T-helper 2 cell treated with Interferon-gamma antibody and Interleukin-4, amounts not matched to agents 5 μg/mL and 100 μg/mL, for 36 hours (primary cell): ENCODE measurements around the gene MAD1L1.

Experiments
- DNase-seq: peaks from one replicate; pipeline ENCODE4 v3.0.0; 2021; ENCODE audit warnings: low spot score
- H3K27ac Mint-ChIP-seq: one replicate; pipeline ENCODE4 v1.8.0; 2021; ENCODE audit warnings: mild to moderate bottlenecking, mixed read lengths
- H3K27me3 Mint-ChIP-seq: one replicate; pipeline ENCODE4 v1.8.0; 2021; ENCODE audit warnings: low read depth, mixed read lengths
- H3K36me3 Mint-ChIP-seq: one replicate; pipeline ENCODE4 v1.8.0; 2021; ENCODE audit warnings: low read depth, mixed read lengths
- H3K4me1 Mint-ChIP-seq: one replicate; pipeline ENCODE4 v1.8.0; 2021; ENCODE audit warnings: low read depth, mixed read lengths
- H3K4me3 Mint-ChIP-seq: one replicate; pipeline ENCODE4 v1.8.0; 2022; ENCODE audit warnings: mild to moderate bottlenecking, moderate library complexity, mixed read lengths
- H3K9me3 Mint-ChIP-seq: one replicate; pipeline ENCODE4 v1.8.0; 2021; ENCODE audit warnings: mixed read lengths

The MAD1L1 gene

DNA sequence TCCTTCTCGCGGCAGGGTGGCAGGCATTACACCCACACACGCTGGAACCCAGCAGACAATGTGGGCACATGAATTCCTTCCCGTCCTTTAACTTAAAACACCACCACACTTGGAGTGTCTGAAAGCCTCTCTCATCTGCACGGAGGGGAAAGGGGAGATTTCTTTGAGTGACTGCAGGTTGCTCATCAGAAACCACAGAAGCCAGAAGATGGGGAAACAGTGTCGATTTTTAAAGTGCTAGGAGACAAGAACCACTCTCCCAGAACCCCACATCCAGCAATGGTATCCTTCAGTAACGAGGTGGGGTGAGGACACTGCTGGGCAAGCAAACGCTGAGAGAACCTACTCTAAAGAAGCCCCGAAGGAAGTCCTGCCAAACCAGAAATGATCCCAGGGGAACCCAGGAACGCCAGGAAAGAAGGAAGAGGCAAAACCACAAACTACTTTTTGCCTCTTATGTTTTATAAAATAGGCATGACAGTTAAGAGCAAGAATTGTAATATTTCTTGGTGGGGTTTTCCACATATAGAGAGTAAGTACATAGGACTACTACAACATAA lies 308.4 kb downstream of the MAD1L1 start:
- no peak for DNase-seq
- peaks cover 28% of the 10 kb centered on the region for H3K27me3 Mint-ChIP-seq
- peak overlapping the region; percentile 64 for H3K27ac Mint-ChIP-seq

DNA sequence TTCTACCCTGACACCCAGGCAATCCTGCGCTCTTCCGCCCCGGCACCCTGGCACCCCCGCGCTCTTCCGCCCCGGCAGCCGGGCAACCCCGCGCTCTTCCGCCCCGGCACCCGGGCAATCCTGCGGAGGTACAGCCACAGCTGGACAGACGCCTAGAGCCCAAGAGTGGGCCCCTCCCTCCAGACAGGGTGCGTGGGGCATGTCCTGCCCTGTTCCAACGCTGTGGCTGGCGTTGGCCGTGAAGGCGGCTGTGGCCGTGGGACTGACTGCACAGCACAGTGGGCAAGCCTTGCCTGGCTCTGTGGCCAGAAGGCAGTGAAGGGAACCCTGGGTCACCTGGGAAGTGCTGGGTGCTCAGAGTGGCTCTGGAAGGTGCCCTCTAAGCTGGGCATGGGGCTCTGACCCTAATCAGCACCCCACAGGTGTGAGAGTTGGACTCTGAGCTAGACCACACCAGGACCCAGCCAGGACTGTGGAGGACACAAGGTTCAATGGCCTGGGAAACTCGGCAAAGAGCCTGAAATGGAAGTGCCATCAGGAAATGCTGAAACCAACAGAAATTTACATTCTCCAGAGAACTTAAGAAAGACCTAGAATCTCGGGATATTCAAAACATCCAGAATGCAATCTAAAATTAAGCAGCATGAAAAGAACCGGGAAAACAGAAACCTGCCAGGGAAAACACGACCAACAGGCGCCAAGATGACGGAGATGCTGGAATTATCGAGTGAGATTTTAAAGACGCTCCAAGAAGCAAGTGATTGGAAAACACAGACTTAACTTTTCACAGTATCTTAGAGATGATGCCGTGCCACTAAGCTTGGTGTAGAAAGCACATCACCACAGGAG lies 309.1 kb downstream of the MAD1L1 start:
- no peaks in the 10 kb centered on the region for H3K9me3 Mint-ChIP-seq
- H3K4me1 Mint-ChIP-seq = peaks cover 81% of the 10 kb centered on the region
- no peak overlapping the region for H3K27ac Mint-ChIP-seq
- peak overlapping the region; percentile 70 for H3K4me3 Mint-ChIP-seq
- H3K27me3 Mint-ChIP-seq = peaks cover 28% of the 10 kb centered on the region
- peaks cover 61% of the 10 kb centered on the region for H3K36me3 Mint-ChIP-seq
- no peak for DNase-seq

More for the DNA sequence above, 308.4 kb downstream of the MAD1L1 start:
- Mint-ChIP-seq H3K4me1 (peaks cover 78% of the 10 kb centered on the region), H3K4me3 (peak overlapping the region; percentile 70), H3K9me3 (no peaks in the 10 kb centered on the region), H3K36me3 (peaks cover 62% of the 10 kb centered on the region)

DNA sequence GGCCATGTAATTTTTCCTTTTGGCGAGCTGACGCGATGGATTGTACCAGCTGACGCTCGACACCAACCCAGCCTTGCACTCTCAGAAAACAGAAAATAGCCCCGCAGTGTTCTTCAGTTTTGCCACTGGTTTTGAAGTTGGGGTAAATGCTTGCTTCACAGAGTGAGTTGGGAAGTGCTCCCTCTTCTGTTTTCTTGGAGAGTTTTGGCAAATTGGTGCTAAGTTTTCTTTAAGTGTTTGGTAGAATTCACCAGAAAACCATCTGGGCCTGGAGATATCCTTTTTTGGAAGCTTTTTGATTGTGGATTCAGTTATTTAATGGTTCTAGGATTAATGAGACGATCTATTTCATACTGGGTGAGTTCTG lies 309.9 kb downstream of the MAD1L1 start:
- Mint-ChIP-seq H3K4me1 (peaks cover 76% of the 10 kb centered on the region), H3K27me3 (peaks cover 23% of the 10 kb centered on the region)

DNA sequence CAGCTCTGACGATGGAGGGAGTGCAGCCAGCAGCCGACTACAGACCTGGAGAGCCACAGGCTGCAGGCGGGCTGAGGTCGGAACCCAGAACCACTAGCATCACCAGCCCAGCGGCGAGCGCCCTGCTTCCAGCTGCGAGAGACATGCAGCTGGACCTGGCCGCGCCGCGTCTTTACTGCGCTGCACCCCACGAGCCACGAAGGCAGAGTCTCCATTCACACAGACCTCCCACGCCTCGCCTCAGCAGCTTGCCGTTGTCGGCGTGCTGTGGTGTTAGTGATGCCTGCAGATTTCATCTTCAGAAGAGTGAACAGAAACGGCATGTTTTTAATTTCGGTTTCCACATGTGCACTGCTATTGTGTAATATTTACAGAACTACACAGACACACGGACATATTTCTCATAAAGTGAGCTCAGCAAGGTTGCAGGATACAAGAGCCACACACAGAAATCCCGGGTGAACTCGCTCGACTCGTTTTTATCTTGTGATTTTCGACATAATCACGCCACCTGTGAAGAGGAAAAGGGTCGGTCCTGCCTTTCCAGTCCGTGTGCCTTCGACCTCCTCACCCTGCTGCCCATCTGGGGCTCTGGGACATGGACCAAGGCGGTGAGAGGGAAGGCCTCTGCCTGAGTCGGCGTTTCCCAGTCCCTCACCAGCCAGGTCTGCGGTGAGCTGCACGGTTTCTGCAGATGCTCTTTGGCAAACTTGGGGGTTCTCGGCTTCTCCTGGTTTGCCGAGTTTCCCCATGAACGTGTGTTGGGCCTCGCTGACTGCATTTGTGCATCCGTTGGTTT lies 310.5 kb downstream of the MAD1L1 start:
- H3K4me1 Mint-ChIP-seq = peaks cover 72% of the 10 kb centered on the region
- DNase-seq = peak; percentile 74
- peak overlapping the region; percentile 42 for H3K27ac Mint-ChIP-seq
- H3K27me3 Mint-ChIP-seq = peaks cover 18% of the 10 kb centered on the region
- H3K36me3 Mint-ChIP-seq = peaks cover 49% of the 10 kb centered on the region
- no peaks in the 10 kb centered on the region for H3K9me3 Mint-ChIP-seq
- peak overlapping the region; percentile 77 for H3K4me3 Mint-ChIP-seq

More for the DNA sequence above, 309.9 kb downstream of the MAD1L1 start:
- no peaks in the 10 kb centered on the region for H3K9me3 Mint-ChIP-seq
- H3K4me3 Mint-ChIP-seq = peak overlapping the region; percentile 53
- H3K36me3 Mint-ChIP-seq = peaks cover 55% of the 10 kb centered on the region
- DNase-seq = no peak
- no peak overlapping the region for H3K27ac Mint-ChIP-seq

GRCh38 chr7:1920881-1921280 lies 311.9 kb downstream of the MAD1L1 start:
- Mint-ChIP-seq H3K27ac (no peak overlapping the region), H3K36me3 (peaks cover 42% of the 10 kb centered on the region), H3K9me3 (no peaks in the 10 kb centered on the region), H3K4me1 (peaks cover 58% of the 10 kb centered on the region), H3K27me3 (peaks cover 17% of the 10 kb centered on the region), H3K4me3 (peak overlapping the region; percentile 81)
- no peak for DNase-seq

DNA sequence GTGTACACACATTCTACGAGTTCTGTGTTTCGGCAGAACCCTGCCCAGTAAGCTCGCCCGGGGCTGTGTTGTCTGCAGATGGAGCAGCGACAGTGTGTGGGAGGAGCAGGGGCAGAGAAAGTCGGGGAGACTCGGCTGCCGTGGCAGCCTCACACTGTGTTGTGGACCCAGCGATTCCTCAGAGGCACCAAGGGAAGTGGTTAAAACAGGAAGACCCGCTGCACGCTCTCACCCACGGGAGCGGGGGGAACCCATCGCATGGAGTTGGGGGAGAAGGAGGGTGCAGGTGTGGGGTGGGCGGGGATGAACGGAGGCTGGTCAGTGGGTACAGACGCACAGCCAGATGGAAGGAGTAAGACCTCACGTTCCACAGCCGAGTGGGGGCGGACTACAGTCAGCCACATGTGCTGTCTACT lies 312.5 kb downstream of the MAD1L1 start:
- Mint-ChIP-seq H3K36me3 (peaks cover 45% of the 10 kb centered on the region), H3K27ac (peak overlapping the region; percentile 24), H3K4me3 (peak overlapping the region; percentile 81), H3K9me3 (no peaks in the 10 kb centered on the region), H3K4me1 (peaks cover 52% of the 10 kb centered on the region), H3K27me3 (peaks cover 17% of the 10 kb centered on the region)
- DNase-seq = no peak

GRCh38 chr7:1919539-1920265 lies 313.0 kb downstream of the MAD1L1 start:
- Mint-ChIP-seq H3K4me3 (peak overlapping the region; percentile 81), H3K27ac (peak overlapping the region; percentile 24), H3K36me3 (peaks cover 45% of the 10 kb centered on the region), H3K4me1 (peaks cover 47% of the 10 kb centered on the region), H3K27me3 (peaks cover 17% of the 10 kb centered on the region), H3K9me3 (no peaks in the 10 kb centered on the region)
- DNase-seq = no peak

DNA sequence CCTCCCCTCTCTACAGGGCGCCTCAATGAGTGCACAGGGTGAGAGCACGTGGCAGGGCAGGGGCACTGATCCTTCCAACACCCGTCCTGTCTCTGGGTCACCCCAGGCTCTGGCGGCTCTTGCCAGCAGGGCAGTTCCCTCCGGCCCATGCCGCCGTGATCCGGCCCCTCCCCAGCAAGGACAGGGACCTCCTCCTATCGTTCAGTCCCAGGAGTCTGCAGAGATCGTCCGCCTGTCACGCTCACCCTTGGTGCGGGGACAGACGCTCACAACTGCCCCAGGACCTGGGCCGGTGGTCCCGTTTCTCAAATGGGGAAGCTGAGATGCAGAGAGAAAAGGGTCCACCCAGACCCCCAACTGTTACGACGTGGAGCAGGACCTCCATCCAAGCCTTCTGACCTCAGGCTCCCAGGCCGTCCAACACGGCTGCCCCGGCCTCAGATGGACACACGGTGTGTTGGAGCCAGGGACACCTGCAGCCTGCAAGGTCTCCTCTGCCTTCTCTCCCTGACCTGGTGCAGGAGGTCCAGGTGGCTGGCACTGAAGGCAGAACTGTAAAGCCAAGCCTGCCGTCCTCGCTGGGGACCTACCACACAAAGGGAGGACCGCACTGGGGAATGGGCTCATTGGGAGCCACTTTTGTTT lies 313.7 kb downstream of the MAD1L1 start:
- peaks cover 40% of the 10 kb centered on the region for H3K4me1 Mint-ChIP-seq
- H3K4me3 Mint-ChIP-seq = peak overlapping the region; percentile 81
- H3K36me3 Mint-ChIP-seq = peaks cover 39% of the 10 kb centered on the region
- H3K9me3 Mint-ChIP-seq = no peaks in the 10 kb centered on the region
- no peak overlapping the region for H3K27ac Mint-ChIP-seq
- DNase-seq = no peak
- H3K27me3 Mint-ChIP-seq = peaks cover 14% of the 10 kb centered on the region

DNA sequence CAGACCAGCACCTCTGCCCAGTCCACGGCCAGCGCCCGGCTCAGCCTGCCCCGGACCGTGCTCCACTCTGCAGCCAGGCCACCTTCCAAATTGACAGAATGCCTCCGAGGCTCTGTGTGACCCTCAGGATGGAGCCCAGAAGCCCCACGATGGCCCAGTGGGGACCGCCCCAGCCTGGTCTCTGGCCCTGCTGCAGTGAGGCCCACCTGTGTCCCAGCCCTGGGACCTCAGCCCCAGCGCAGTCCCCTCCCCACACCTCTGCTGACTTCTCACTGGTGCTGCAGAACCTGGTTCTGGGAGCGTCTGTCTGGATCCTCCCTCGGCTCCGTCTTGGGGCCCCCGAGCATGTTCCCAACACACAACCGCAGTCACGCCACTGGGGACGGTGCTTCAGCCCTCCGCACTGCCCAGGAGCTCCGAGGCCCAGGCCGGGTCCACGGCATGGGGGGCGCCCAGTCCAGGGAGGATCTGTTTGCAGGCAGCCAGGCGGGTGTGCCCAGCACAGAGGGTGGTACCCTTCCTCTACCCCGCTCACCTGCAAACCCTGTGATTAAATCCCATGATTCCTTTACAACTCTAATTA lies 314.6 kb downstream of the MAD1L1 start:
- Mint-ChIP-seq H3K4me1 (peaks cover 34% of the 10 kb centered on the region), H3K4me3 (no peak overlapping the region)

DNA sequence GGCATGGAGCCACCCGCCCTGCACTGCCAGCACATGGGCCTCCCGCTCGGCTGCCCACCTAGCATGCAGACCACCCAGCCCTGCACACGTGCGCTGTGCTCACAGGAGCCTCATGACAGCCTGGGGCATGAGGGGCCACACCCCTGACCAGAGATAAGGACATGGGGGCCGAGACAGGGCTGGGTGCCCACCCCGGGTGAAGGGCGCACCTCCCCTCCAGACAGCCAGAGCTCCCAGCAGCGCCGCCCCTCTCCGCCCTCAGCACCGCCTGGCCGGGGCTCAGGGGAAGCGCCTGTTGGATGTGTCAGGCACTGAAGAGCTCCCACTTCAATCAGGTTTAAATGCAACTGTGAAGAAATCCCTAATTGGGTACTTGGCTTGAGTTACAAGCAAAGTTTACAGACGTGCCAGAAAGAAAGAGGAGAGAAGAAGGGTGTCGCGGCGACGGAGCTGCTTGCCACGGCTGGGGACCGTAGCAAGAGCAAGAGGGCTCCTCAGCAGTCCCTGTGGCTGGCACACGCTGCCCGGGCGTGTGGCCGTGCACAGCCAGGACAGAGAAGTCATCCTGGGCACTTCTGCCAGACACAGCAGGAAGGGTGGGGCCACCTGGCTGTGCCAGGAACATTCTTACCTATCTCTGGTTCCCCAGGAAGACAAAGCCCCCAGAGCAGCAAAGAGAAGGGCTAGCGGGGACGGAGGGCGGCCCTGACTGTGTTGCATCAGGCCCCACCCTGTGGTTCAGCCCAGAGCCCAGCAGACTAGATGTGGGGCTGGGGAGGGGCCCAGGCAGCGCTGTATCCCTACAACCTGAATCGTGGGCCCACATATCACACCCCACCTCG lies 315.3 kb downstream of the MAD1L1 start:
- Mint-ChIP-seq H3K4me3 (no peak overlapping the region), H3K27me3 (peaks cover 10% of the 10 kb centered on the region), H3K36me3 (peaks cover 30% of the 10 kb centered on the region), H3K9me3 (no peaks in the 10 kb centered on the region), H3K27ac (no peak overlapping the region), H3K4me1 (peaks cover 28% of the 10 kb centered on the region)
- DNase-seq = no peak

More for the DNA sequence above, 314.6 kb downstream of the MAD1L1 start:
- Mint-ChIP-seq H3K36me3 (peaks cover 35% of the 10 kb centered on the region), H3K27ac (no peak overlapping the region), H3K27me3 (peaks cover 13% of the 10 kb centered on the region), H3K9me3 (no peaks in the 10 kb centered on the region)
- no peak for DNase-seq

DNA sequence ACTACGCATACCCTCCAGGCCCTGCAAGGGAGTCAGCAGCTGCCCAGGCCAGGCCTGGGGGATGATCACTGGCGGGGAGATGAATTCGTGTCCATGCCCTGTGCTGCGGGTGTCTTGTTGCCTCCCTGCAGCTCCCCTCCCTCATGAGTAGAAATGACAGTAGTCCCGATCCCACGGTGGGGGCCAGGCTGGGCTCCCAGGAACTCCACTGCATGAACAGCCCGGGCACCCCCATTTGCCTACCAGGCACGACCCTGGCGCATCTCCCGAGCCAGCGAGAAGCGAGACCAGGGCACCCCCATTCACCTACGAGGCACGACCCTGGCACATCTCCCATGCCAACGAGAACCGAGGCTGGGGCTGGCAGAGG lies 316.2 kb downstream of the MAD1L1 start:
- H3K27me3 Mint-ChIP-seq = peaks cover 8% of the 10 kb centered on the region
- no peaks in the 10 kb centered on the region for H3K9me3 Mint-ChIP-seq
- DNase-seq = no peak
- no peak overlapping the region for H3K4me3 Mint-ChIP-seq
- H3K36me3 Mint-ChIP-seq = peaks cover 23% of the 10 kb centered on the region
- H3K4me1 Mint-ChIP-seq = peaks cover 19% of the 10 kb centered on the region
- no peak overlapping the region for H3K27ac Mint-ChIP-seq

- no peak overlapping the region for H3K27ac Mint-ChIP-seq
Measured at GRCh38 chr7:1915956-1916600, 316.7 kb downstream of the MAD1L1 start.

More at GRCh38 chr7:1915956-1916600, 316.7 kb downstream of the MAD1L1 start:
- no peak for DNase-seq
- Mint-ChIP-seq H3K4me3 (no peak overlapping the region), H3K4me1 (peaks cover 19% of the 10 kb centered on the region), H3K9me3 (no peaks in the 10 kb centered on the region), H3K36me3 (peaks cover 22% of the 10 kb centered on the region), H3K27me3 (peaks cover 8% of the 10 kb centered on the region)
